ENCODE measurements around the gene SUMO3. TPM values are rescaled to one million over a fixed set of nuclear protein-coding genes. Genes with fewer than 3 reads are reported as not detected.

The SUMO3 gene
- total and polyA plus RNA-seq, 2 of the 8 experiments (the other 6 are each of a cell fraction or from before 2014, with no cell fraction given): 96.8 to 101 TPM

- TF ChIP-seq KDM1A (IDR thresholded peaks at IDR 0.05; ENCODE audit: borderline replicate concordance, low read length): no peak
- no peak for TF ChIP-seq NRF1 (IDR thresholded peaks at IDR 0.05; ENCODE audit: low read depth, low read length)
- TF ChIP-seq PHF8 (conservative IDR thresholded peaks at IDR 0.05; ENCODE audit: low read depth, low read length): no peak
- no peak for TF ChIP-seq E2F6 (IDR thresholded peaks at IDR 0.05)
- TF ChIP-seq RAD21 (IDR thresholded peaks at IDR 0.05 in 1 of 2, conservative IDR thresholded peaks at IDR 0.05 in 1 of 2; ENCODE audit: low read depth in 2 of 2, low read length in 2 of 2): no peak
Observed at GRCh38 chr21:44862869-44863685, 45.2 kb upstream of the SUMO3 start (continued).
